Tibial artery (tissue), 4 donors: ENCODE results near the gene KCNK13.
"Not testable (repeated sequence)": the region's sequence is repeated elsewhere in the genome, so short reads cannot be mapped to it uniquely, and the experiment has no call there.

Source experiments
- DNase-seq, 2 donors: peaks; one replicate each; pipeline ENCODE4 v3.0.0-alpha.2; 2019
- H3K27ac ChIP-seq, 2 donors: fragments of 200-600 bp; sonication (generic) in 1 of 2; 1 replicate in 1 of 2; 2 replicates in 1 of 2; pipeline ENCODE4 v1.5.1; 2018 to 2019; ENCODE audit warnings: mild to moderate bottlenecking in 1 of 2
- H3K27me3 ChIP-seq, 2 donors: fragments of 200-600 bp; sonication (generic) in 1 of 2; one replicate each; pipeline versions ENCODE4 v1.5.1 to v1.6.0; 2016 to 2019
- H3K36me3 ChIP-seq, 3 donors: fragments of 200-600 bp; sonication (generic) in 2 of 3; one replicate each; pipeline ENCODE4 v1.5.1; 2016 to 2019; ENCODE audit warnings: mild to moderate bottlenecking in 2 of 3
- H3K4me1 ChIP-seq, 4 donors: fragments of 200-600 bp; sonication (generic) in 2 of 4; 1 replicate in 3 of 4; 2 replicates in 1 of 4; pipeline ENCODE4 v1.5.1; 2016 to 2019
- H3K4me3 ChIP-seq, 2 donors: fragments of 200-600 bp; sonication (generic) in 1 of 2; 1 replicate in 1 of 2; 2 replicates in 1 of 2; pipeline ENCODE4 v1.5.1; 2018 to 2019; ENCODE audit warnings: mild to moderate bottlenecking in 2 of 2
- H3K9me3 ChIP-seq, 3 donors: fragments of 200-600 bp; sonication (generic) in 1 of 3; one replicate each; pipeline ENCODE4 v1.5.1; 2016 to 2019
- intact Hi-C: fragments of 100-400 bp; cut with DNase I; formaldehyde crosslinking; loops from one replicate; pipeline ENCODE4 v1.15.0; 2023; ENCODE audit warnings: low total_unique reads
- TF ChIP-seq, protein P1 (sequence below), 2 experiments: fragments of 200-600 bp in 1 of 2; fragments of 450-650 bp in 1 of 2; IDR thresholded peaks; one replicate each; pipeline ENCODE4 v1.5.1; 2017 to 2019; ENCODE audit warnings: antibody characterized with exemption in 2 of 2, mild to moderate bottlenecking in 1 of 2, moderate library complexity in 1 of 2

The KCNK13 gene

DNA sequence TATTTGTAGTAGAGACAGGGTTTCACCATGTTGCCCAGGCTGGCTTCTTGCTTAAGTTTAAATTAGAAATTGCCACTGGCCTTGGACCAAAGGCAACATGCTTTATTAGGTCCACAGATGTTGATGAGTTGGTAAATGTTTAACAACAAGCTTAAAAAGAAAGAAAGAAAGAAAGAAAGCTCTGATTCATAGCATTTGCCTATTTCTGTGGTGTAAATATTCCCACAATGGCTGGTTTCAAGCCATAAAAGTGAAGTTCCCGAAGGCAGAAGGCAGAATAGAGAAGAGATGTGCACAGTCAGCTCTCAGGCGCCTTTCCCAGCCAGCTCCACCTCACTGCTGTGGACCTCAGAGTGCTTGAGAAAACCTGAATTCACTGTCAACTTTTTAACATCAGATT lies 26.4 kb downstream of the KCNK13 start:
- H3K36me3 ChIP-seq, result no peaks in the 10 kb centered on the region
- TF ChIP-seq, protein P1, sequence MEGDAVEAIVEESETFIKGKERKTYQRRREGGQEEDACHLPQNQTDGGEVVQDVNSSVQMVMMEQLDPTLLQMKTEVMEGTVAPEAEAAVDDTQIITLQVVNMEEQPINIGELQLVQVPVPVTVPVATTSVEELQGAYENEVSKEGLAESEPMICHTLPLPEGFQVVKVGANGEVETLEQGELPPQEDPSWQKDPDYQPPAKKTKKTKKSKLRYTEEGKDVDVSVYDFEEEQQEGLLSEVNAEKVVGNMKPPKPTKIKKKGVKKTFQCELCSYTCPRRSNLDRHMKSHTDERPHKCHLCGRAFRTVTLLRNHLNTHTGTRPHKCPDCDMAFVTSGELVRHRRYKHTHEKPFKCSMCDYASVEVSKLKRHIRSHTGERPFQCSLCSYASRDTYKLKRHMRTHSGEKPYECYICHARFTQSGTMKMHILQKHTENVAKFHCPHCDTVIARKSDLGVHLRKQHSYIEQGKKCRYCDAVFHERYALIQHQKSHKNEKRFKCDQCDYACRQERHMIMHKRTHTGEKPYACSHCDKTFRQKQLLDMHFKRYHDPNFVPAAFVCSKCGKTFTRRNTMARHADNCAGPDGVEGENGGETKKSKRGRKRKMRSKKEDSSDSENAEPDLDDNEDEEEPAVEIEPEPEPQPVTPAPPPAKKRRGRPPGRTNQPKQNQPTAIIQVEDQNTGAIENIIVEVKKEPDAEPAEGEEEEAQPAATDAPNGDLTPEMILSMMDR (IDR thresholded peaks at IDR 0.05), result no peak
- H3K27me3 ChIP-seq, result no peaks in the 10 kb centered on the region
- no peak overlapping the region for H3K4me3 ChIP-seq
- H3K27ac ChIP-seq, result no peak overlapping the region
- H3K9me3 ChIP-seq, result no peaks in the 10 kb centered on the region
- H3K4me1 ChIP-seq, result peaks cover 0 to 7% (median 5%) of the 10 kb centered on the region in 4 donors
- no peak for DNase-seq
- intact Hi-C loops, result no loop called here

DNA sequence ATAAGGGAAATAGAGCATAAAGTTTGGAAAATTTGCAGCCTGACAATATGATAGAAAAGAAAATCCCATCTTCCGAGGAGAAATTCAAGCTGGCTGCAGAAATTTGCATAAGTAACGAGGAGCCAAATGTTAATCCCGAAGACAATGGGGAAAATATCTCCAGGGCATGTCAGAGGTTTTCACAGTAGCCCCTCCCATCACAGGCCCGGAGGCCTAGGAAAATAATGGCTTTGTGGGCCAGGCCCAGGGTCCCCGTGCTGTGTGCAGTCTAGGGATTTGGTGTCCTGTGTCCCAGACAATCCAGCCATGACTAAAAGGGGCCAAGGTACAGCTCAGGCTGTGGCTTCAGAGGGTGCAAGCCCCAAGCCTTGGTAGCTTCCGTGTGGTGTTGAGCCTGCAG lies 27.7 kb downstream of the KCNK13 start:
- H3K27ac ChIP-seq, H3K36me3 ChIP-seq, H3K4me3 ChIP-seq, intact Hi-C loops, H3K27me3 ChIP-seq, H3K4me1 ChIP-seq, DNase-seq, H3K9me3 ChIP-seq: not testable (repeated sequence)

DNA sequence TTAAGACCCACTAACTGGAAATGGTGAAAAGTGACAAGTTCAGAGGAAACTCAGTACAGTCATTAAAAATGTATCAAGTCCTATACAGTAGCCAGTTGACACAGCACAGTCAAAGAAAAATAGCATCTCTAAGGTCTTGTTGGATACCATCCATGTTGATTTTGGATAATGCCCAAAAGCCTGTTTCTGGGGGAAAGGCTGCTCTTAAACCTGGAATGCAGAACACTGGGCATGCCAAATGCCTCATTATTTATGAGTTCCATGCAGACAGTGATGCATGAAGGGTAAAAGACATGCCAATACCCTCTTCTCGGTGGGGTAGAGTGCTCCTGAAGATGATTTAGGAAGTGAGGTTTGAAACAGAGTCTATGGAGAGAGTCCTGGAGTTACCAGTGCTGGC lies 29.6 kb downstream of the KCNK13 start:
- no peak overlapping the region for H3K27ac ChIP-seq

DNA sequence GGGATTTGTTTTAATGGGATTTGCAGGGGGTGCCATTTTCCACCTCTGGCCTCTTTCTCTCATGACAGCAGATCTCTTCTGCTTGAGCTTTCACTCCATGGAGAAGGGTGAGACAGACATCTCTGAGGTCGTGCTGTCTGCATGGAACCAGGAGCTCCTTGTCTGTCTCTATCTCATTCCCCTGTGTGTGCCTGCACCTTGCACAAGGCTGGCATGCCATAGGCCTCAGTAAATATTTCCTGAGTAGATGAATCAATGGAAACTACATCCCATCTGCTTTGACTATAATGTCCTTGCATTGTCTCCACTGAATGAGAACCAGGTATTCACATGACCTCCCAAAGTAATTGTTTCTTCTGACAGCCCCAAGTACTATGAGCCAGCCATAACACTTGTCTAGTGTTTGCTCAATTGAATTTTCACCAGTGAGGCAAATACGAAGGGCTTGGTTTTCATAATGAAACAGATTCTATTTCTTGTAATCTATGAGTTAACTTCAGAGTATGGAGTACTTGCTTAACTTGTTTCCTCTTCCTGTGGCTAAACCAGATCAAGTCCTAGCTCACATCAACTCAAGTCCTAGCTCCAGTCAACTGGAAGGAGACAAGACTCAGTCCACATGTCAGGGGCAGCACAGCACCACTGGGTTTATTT lies 32.3 kb downstream of the KCNK13 start:
- Histone ChIP-seq H3K4me1 (peaks cover 0 to 7% (median 5%) of the 10 kb centered on the region in 4 donors), H3K4me3 (no peak overlapping the region), H3K27ac (no peak overlapping the region), H3K27me3 (no peaks in the 10 kb centered on the region), H3K36me3 (no peaks in the 10 kb centered on the region), H3K9me3 (no peaks in the 10 kb centered on the region)
- DNase-seq, result no peak
- intact Hi-C loops, result no loop called here
- TF ChIP-seq, protein P1 (IDR thresholded peaks at IDR 0.05), result no peak

More for the DNA sequence above, 29.6 kb downstream of the KCNK13 start:
- Histone ChIP-seq H3K9me3 (no peaks in the 10 kb centered on the region), H3K27me3 (no peaks in the 10 kb centered on the region), H3K36me3 (no peaks in the 10 kb centered on the region), H3K4me1 (peaks cover 0 to 7% (median 5%) of the 10 kb centered on the region in 4 donors), H3K4me3 (no peak overlapping the region)
- no peak for DNase-seq
- TF ChIP-seq, protein P1 (IDR thresholded peaks at IDR 0.05), result no peak
- intact Hi-C loops, result no loop called here

DNA sequence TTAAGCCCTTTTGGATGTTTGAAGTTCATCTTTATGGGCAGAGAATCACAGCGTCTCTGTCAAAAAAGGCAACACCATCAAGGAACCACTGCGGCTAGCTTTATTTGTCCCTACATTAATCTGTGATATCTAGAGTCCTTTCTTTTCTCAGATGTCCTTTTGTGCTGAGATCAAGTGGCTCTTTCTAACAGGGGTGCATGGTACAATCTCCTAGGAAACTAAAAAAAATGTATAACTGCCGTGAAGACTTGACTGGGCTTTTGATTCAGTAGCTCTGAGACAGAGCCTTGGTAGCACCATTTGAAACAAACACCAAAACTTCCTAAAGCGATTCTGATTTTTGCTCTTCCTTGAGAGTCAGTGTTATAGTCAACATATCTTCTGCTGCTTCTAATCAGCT lies 33.3 kb downstream of the KCNK13 start:
- Histone ChIP-seq H3K27me3 (no peaks in the 10 kb centered on the region), H3K9me3 (no peaks in the 10 kb centered on the region), H3K27ac (no peak overlapping the region), H3K4me3 (no peak overlapping the region), H3K36me3 (no peaks in the 10 kb centered on the region), H3K4me1 (peaks cover 0 to 7% (median 5%) of the 10 kb centered on the region in 4 donors)
- TF ChIP-seq, protein P1 (IDR thresholded peaks at IDR 0.05), result no peak
- intact Hi-C loops, result no loop called here
- no peak for DNase-seq

DNA sequence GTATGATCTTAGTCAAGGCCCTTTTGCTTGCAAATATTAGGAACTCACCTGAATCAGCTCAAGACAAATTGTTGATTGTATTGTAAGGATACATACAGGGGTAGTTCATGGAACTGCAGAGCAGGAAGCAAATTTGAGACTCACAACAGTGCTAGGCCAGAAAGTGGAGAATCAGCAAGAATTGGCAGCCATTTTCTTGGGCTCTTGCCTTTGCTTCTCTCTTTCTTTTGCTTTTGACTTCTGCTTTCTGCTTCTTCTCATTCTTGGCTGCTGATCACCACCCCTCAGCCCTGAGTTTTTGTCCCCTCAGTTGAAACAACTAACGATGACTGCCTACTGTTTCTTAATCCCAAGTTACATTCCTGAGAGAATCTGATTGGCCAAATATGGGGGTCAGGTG lies 34.8 kb downstream of the KCNK13 start:
- intact Hi-C loops, result no loop called here
- no peak overlapping the region for H3K4me3 ChIP-seq
- no peaks in the 10 kb centered on the region for H3K27me3 ChIP-seq
- H3K9me3 ChIP-seq, result no peaks in the 10 kb centered on the region
- peaks cover 0 to 3% (median 1%) of the 10 kb centered on the region in 4 donors for H3K4me1 ChIP-seq
- H3K36me3 ChIP-seq, result no peaks in the 10 kb centered on the region
- DNase-seq, result no peak
- H3K27ac ChIP-seq, result no peak overlapping the region
- TF ChIP-seq, protein P1 (IDR thresholded peaks at IDR 0.05), result no peak
